Stimulated activated CD8-positive, alpha-beta memory T cell treated with anti-CD3 and anti-CD28 coated beads, Interleukin-12 subunit alpha, Interleukin-12 subunit beta, amount 100 ng/mL, for 4 hours (primary cell): ENCODE measurements around the gene FBLN7.
"Not testable (repeated sequence)": the region's sequence is repeated elsewhere in the genome, so short reads cannot be mapped to it uniquely, and the experiment has no call there.

ENCODE experiments used
- DNase-seq: peaks from one replicate; pipeline ENCODE4 v3.0.0-alpha.2; 2020; ENCODE audit warnings: low read depth

FBLN7 gene

GRCh38 chr2:112138159-112139032, at the start of gene FBLN7:
Gene FBLN7, plus strand, starts transcription at chr2:112138385. Its CDS starts 271 bp downstream, at chr2:112138656.
- DNase-seq = no peak

- no peak for DNase-seq
Measured at GRCh38 chr2:112089375-112089774, 48.8 kb upstream of the FBLN7 start.

- DNase-seq = no peak
Measured at GRCh38 chr2:112092286-112093041, 45.7 kb upstream of the FBLN7 start.

- DNase-seq = no peak
Measured at GRCh38 chr2:112093216-112093615, 45.0 kb upstream of the FBLN7 start.

- no peak for DNase-seq
Measured at GRCh38 chr2:112095681-112096080, 42.5 kb upstream of the FBLN7 start.

- DNase-seq = no peak
Measured at GRCh38 chr2:112096098-112096497, 42.1 kb upstream of the FBLN7 start.

GRCh38 chr2:112108178-112108832, 29.9 kb upstream of the FBLN7 start:
- DNase-seq = no peak

GRCh38 chr2:112109278-112109677, 28.9 kb upstream of the FBLN7 start:
- DNase-seq = no peak

GRCh38 chr2:112110966-112111365, 27.2 kb upstream of the FBLN7 start:
- DNase-seq = no peak

GRCh38 chr2:112113354-112113753, 24.8 kb upstream of the FBLN7 start:
- DNase-seq = not testable (repeated sequence)

- DNase-seq = no peak
Measured at GRCh38 chr2:112118148-112118547, 20.0 kb upstream of the FBLN7 start.

- DNase-seq = no peak
Measured at GRCh38 chr2:112121682-112122254, 16.4 kb upstream of the FBLN7 start.

- DNase-seq = no peak
Measured at GRCh38 chr2:112129060-112129459, 9.1 kb upstream of the FBLN7 start.

GRCh38 chr2:112133344-112133743, 4.8 kb upstream of the FBLN7 start:
- no peak for DNase-seq

GRCh38 chr2:112134120-112134519, 4.1 kb upstream of the FBLN7 start:
- DNase-seq = no peak

- no peak for DNase-seq
Measured at GRCh38 chr2:112136096-112136495, 2.1 kb upstream of the FBLN7 start.

- DNase-seq = no peak
Measured at GRCh38 chr2:112137516-112138158, 548 bp upstream of the FBLN7 start.

GRCh38 chr2:112139033-112139614, 939 bp downstream of the FBLN7 start:
- DNase-seq = not testable (repeated sequence)

GRCh38 chr2:112139661-112140204, 1.5 kb downstream of the FBLN7 start:
- DNase-seq = not testable (repeated sequence)

- no peak for DNase-seq
Measured at GRCh38 chr2:112140205-112140802, 2.1 kb downstream of the FBLN7 start.
